CD4-positive, alpha-beta memory T cell (primary cell): ENCODE data around the gene LAPTM4A. TPM values are rescaled to one million over a fixed set of nuclear protein-coding genes. Genes with fewer than 3 reads are reported as not detected.

Source experiments
- CTCF ChIA-PET: fragments of 350-600 bp; sonication (Branson Sonifier 250); formaldehyde crosslinking; loops from one replicate; lab custom pipeline; 2021; ENCODE audit warnings: inconsistent platforms; ENCODE audit not compliant: partially characterized antibody; lab: Charles Lee
- POLR2A ChIA-PET: fragments of 350-600 bp; sonication (Branson Sonifier 250); formaldehyde crosslinking; loops from one replicate; lab custom pipeline; 2021; ENCODE audit not compliant: partially characterized antibody; lab: Charles Lee
- DNase-seq, 5 donors: peaks; one replicate each; pipeline versions ENCODE4 v3.0.0 to v3.0.0-alpha.2; 2020 to 2022; ENCODE audit warnings: mixed read lengths in 1 of 5
- H3K27ac ChIP-seq: one replicate; pipeline ENCODE4 v1.7.0; 2013; ENCODE audit warnings: low read depth, low read length
- H3K27me3 ChIP-seq: 2 replicates; pipeline ENCODE4 v1.7.0; 2013; ENCODE audit warnings: mild to moderate bottlenecking, low read length, moderate library complexity; ENCODE audit not compliant: insufficient read depth
- H3K36me3 ChIP-seq: 2 replicates; pipeline ENCODE4 v1.7.0; 2013; ENCODE audit warnings: mild to moderate bottlenecking, low read length, moderate library complexity; ENCODE audit not compliant: insufficient read depth
- H3K4me1 ChIP-seq: 2 replicates; pipeline ENCODE4 v1.7.0; 2013; ENCODE audit warnings: mild to moderate bottlenecking, low read length, moderate library complexity; ENCODE audit not compliant: insufficient read depth
- H3K4me3 ChIP-seq, 2 donors: one replicate each; pipeline ENCODE4 v1.7.0; 2013; ENCODE audit warnings: low read length in 2 of 2, mild to moderate bottlenecking in 1 of 2
- H3K9me3 ChIP-seq, 2 donors: one replicate each; pipeline ENCODE4 v1.7.0; 2013; ENCODE audit warnings: low read length in 2 of 2, control low read depth in 1 of 2; ENCODE audit not compliant: control insufficient read depth in 1 of 2
- H3K27ac Mint-ChIP-seq, 7 donors: one replicate each; pipeline ENCODE4 v1.8.0; 2020 to 2021; ENCODE audit warnings: mixed read lengths in 7 of 7, mild to moderate bottlenecking in 6 of 7, inconsistent platforms in 3 of 7, moderate library complexity in 3 of 7
- H3K27me3 Mint-ChIP-seq, 2 donors: one replicate each; pipeline ENCODE4 v1.8.0; 2020 to 2021; ENCODE audit warnings: mixed read lengths in 2 of 2
- H3K36me3 Mint-ChIP-seq, 2 donors: one replicate each; pipeline ENCODE4 v1.8.0; 2020 to 2021; ENCODE audit warnings: mixed read lengths in 2 of 2, inconsistent platforms in 1 of 2, mild to moderate bottlenecking in 1 of 2
- H3K4me1 Mint-ChIP-seq, 4 donors: one replicate each; pipeline ENCODE4 v1.8.0; 2020 to 2021; ENCODE audit warnings: mixed read lengths in 4 of 4, mild to moderate bottlenecking in 1 of 4
- H3K4me3 Mint-ChIP-seq, 8 donors: one replicate each; pipeline ENCODE4 v1.8.0; 2020 to 2021; ENCODE audit warnings: mixed read lengths in 8 of 8, mild to moderate bottlenecking in 7 of 8, moderate library complexity in 6 of 8, inconsistent platforms in 3 of 8
- H3K9me3 Mint-ChIP-seq, 8 donors: one replicate each; pipeline ENCODE4 v1.8.0; 2020 to 2021; ENCODE audit warnings: mixed read lengths in 8 of 8, mild to moderate bottlenecking in 5 of 8, inconsistent platforms in 3 of 8, moderate library complexity in 1 of 8
- intact Hi-C: fragments of 100-400 bp; cut with micrococcal nuclease; formaldehyde crosslinking; loops from one replicate; pipeline ENCODE4 v1.15.1; 2023
- polyA plus RNA-seq, 2 donors: library from polyadenylated mRNA; unstranded; fragments of 300-500 nt; fragmentation: Illumina TruSeq; gene quantifications; one replicate each; pipeline ENCODE4 v1.2.3, GENCODE V29; 2021
- total RNA-seq, 2 experiments: library from RNA; stranded (reverse); gene quantifications; one replicate each; pipeline ENCODE4 v1.2.3, GENCODE V29; 2021

The LAPTM4A gene
- total and polyA plus RNA-seq, 4 experiments from 2014 or later = 47.4 to 150 (median 75.9) TPM

DNA sequence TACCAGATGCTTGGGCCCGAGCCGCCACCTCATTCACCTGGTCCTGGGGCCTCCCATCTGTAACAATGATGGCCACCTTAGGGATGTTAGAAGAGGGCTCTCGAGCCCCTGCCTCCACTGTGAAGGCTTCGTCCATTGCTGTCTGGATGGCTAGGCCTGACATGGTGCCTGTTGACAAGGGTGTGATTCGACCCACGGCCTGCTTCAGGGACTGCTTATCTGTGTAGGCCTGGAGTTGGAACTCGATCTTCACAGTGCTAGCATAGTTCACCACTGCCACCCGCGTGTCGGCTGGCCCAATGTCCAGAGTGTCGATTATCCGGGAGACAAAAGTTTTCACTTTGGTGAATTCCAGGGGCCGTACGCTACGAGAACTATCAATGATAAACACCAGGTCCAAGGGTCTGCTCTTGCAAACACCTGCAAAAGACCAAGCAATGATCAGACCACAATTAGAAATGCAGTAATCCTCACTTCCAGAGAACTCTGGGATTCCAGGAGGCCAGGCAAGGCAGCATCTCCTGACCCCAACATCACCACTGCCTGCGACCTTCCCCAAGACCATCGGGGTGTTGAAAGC lies 45.4 kb downstream of the LAPTM4A start:
- ChIA-PET POLR2A (no interaction called here), CTCF (interaction anchor here (1.0 kb wide), 1 partner anchor 10 kb away, joined by 4 read pairs; no protein-coding TSS in a partner anchor)

DNA sequence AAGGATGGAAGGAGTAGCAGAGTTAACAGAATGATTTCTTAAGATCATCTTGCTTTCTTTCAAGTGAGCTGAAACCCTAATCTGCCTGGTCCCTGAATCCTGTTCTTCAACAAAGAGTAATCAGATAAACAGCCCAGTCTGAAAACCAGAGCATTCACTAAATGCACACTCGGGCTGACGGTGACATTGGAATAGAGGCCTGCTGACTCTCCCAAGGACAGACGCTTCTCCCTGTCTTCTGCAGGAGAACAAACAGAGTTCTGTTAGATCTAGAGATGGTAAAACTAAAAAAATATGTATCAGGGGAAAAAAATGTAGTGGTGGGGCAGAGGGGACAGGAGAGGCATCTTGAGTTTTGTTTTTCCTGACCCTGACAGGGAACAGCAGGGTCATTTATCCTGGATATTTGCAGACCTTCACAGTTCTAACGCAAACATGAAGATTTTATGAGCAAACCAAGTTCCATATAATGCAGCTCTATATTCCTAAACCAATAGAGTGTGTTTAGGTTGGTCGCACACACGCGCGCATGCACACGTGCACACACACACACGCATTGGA lies 46.3 kb downstream of the LAPTM4A start:
- Mint-ChIP-seq H3K9me3 (no peaks in the 10 kb centered on the region), H3K4me3 (no peak overlapping the region), H3K27me3 (peaks cover 15 to 21% of the 10 kb centered on the region in 2 donors), H3K4me1 (no peaks in the 10 kb centered on the region), H3K36me3 (no peaks in the 10 kb centered on the region), H3K27ac (no peak overlapping the region)
- H3K4me3 ChIP-seq = no peak overlapping the region
- no peaks in the 10 kb centered on the region for H3K27me3 ChIP-seq
- H3K36me3 ChIP-seq = no peaks in the 10 kb centered on the region
- H3K27ac ChIP-seq = no peak overlapping the region
- no peak for DNase-seq
- H3K9me3 ChIP-seq = no peaks in the 10 kb centered on the region
- ChIA-PET CTCF (interaction anchor here (0.6 to 1.0 kb wide), 2 partner anchors 11 to 36 kb away, joined by 3 to 4 read pairs; no protein-coding TSS in a partner anchor), POLR2A (no interaction called here)
- intact Hi-C loops = no loop called here
- no peaks in the 10 kb centered on the region for H3K4me1 ChIP-seq

More for the DNA sequence above, 45.4 kb downstream of the LAPTM4A start:
- DNase-seq = no peak
- Mint-ChIP-seq H3K27me3 (peaks cover 20 to 28% of the 10 kb centered on the region in 2 donors), H3K9me3 (no peaks in the 10 kb centered on the region), H3K4me3 (no peak overlapping the region), H3K36me3 (no peaks in the 10 kb centered on the region), H3K27ac (no peak overlapping the region), H3K4me1 (no peaks in the 10 kb centered on the region)
- no peaks in the 10 kb centered on the region for H3K9me3 ChIP-seq
- no peak overlapping the region for H3K27ac ChIP-seq
- intact Hi-C loops = no loop called here
- H3K27me3 ChIP-seq = no peaks in the 10 kb centered on the region
- no peak overlapping the region for H3K4me3 ChIP-seq
- H3K36me3 ChIP-seq = no peaks in the 10 kb centered on the region
- no peaks in the 10 kb centered on the region for H3K4me1 ChIP-seq

DNA sequence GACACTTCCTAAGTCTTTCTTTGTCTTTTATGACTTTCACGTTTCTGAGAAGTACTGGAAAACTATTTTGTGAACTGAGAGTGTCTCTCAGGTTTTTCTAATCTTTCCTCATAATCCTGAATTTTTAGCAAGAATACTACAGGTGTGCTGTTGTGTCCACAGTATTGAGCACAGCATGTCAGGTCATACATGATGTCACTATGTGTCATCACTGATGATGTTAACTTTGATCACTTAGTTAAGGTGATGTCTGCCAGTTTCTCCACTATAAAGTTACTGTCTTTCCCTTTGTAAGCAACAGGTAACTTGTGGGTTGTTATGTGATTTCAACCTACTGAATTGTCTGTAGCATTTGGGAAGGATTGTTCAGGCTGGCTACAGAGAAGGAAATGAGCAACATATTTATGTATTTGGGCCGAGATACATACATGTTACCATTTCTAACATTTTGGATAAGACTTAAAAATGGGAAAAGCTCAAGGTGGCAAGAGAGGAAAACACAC lies 50.0 kb downstream of the LAPTM4A start:
- Histone ChIP-seq H3K27me3 (no peaks in the 10 kb centered on the region), H3K4me3 (no peak overlapping the region), H3K9me3 (no peaks in the 10 kb centered on the region), H3K4me1 (no peaks in the 10 kb centered on the region), H3K36me3 (no peaks in the 10 kb centered on the region), H3K27ac (no peak overlapping the region)
- no peaks in the 10 kb centered on the region for H3K36me3 Mint-ChIP-seq
- H3K27me3 Mint-ChIP-seq = peaks cover 19 to 20% of the 10 kb centered on the region in 2 donors
- ChIA-PET POLR2A (interaction anchor here (1.1 kb wide), 1 partner anchor 34 kb away, joined by 3 read pairs; no protein-coding TSS in a partner anchor), CTCF (interaction anchor here (2.0 kb wide), 1 partner anchor 14 kb away, joined by 20 read pairs; no protein-coding TSS in a partner anchor)
- H3K27ac Mint-ChIP-seq = no peak overlapping the region
- no peak overlapping the region for H3K4me3 Mint-ChIP-seq
- intact Hi-C loops = no loop called here
- no peaks in the 10 kb centered on the region for H3K4me1 Mint-ChIP-seq
- H3K9me3 Mint-ChIP-seq = no peaks in the 10 kb centered on the region
- no peak for DNase-seq

DNA sequence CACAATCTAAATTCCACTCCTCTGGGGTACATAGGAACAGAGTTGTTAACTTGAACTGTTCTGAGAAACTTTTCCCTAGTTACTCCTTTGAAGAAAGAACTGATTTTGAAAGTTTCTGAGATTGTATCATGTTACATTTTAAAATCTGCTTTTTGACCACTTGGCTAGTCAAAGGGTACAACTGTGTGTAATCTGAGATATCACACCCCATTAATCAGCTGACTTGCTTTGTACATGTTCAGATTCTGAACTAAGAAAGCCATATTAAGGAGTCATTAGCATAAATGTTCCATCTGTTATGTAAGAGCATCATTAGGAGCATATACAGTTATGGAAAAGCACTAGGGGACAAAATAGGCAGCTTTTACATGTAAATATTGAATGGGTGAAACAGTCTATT lies 57.7 kb downstream of the LAPTM4A start:
- H3K4me1 Mint-ChIP-seq = peaks cover 7 to 23% (median 15%) of the 10 kb centered on the region in 4 donors
- Histone ChIP-seq H3K9me3 (no peaks in the 10 kb centered on the region), H3K4me1 (peaks cover 16% of the 10 kb centered on the region), H3K4me3 (no peak overlapping the region), H3K36me3 (no peaks in the 10 kb centered on the region), H3K27ac (no peak overlapping the region), H3K27me3 (no peaks in the 10 kb centered on the region)
- POLR2A ChIA-PET = no interaction called here
- intact Hi-C loops = no loop called here
- H3K27ac Mint-ChIP-seq = no peak overlapping the region
- H3K4me3 Mint-ChIP-seq = no peak overlapping the region
- H3K36me3 Mint-ChIP-seq = no peaks in the 10 kb centered on the region
- peaks cover 15 to 16% of the 10 kb centered on the region in 2 donors for H3K27me3 Mint-ChIP-seq
- CTCF ChIA-PET = no interaction called here
- H3K9me3 Mint-ChIP-seq = no peaks in the 10 kb centered on the region
- no peak for DNase-seq

DNA sequence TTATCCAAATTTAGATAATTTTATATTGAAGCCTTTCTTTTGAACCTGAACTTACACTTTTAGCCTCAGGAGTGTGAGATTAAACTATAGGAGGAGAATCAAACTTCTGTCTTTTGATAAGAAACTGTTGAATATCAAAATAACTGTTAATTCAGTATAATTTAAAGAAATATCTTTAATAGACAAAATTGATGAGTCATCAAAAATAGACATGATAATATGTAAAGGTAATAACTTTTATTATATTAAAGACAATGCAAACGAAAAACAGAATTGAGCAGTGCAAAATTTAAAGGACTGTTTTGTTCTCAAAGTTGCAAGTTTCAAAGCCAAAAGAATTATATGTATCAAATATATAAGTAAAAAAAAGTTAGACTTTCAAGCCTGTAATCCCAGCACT lies 59.5 kb downstream of the LAPTM4A start:
- peaks cover 11 to 13% of the 10 kb centered on the region in 2 donors for H3K27me3 Mint-ChIP-seq
- H3K4me1 Mint-ChIP-seq = peaks cover 11 to 28% (median 20%) of the 10 kb centered on the region in 4 donors
- H3K27ac Mint-ChIP-seq = no peak overlapping the region
- H3K4me3 Mint-ChIP-seq = no peak overlapping the region
- H3K4me3 ChIP-seq = no peak overlapping the region
- H3K9me3 ChIP-seq = no peaks in the 10 kb centered on the region
- no peaks in the 10 kb centered on the region for H3K9me3 Mint-ChIP-seq
- H3K27ac ChIP-seq = no peak overlapping the region
- no peaks in the 10 kb centered on the region for H3K36me3 Mint-ChIP-seq
- H3K36me3 ChIP-seq = no peaks in the 10 kb centered on the region
- DNase-seq = no peak
- POLR2A ChIA-PET = no interaction called here
- intact Hi-C loops = loop anchor here (2.0 kb wide), 2 partner anchors 89 to 643 kb away; no protein-coding TSS in a partner anchor
- peaks cover 16% of the 10 kb centered on the region for H3K4me1 ChIP-seq
- CTCF ChIA-PET = interaction anchor here (1.3 kb wide), 1 partner anchor 23 kb away, joined by 5 read pairs; no protein-coding TSS in a partner anchor
- no peaks in the 10 kb centered on the region for H3K27me3 ChIP-seq

DNA sequence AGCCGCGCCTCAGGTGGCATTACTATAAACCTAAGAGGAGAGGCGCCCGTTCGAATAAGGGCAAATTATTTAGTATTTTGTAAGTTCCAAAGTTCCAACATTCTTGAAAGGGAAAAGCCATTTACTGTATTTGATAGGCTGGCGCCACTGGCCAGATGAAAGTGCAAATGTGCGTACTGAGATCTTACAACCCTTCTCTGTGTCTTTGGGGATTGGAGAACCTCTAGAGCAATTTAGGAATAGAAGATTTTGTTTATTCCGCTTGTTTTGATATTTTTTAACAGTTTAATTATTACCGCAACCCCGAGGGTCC lies 61.1 kb downstream of the LAPTM4A start:
- no peak for DNase-seq
- Mint-ChIP-seq H3K4me1 (peaks cover 11 to 28% (median 21%) of the 10 kb centered on the region in 4 donors), H3K27ac (peak overlapping the region in 6 of 7 donors; percentile 77 to 95 (median 91)), H3K4me3 (peak overlapping the region; percentile 86 to 96 (median 90)), H3K9me3 (no peaks in the 10 kb centered on the region), H3K27me3 (peaks cover 9 to 11% of the 10 kb centered on the region in 2 donors), H3K36me3 (peaks cover 0 to 2% of the 10 kb centered on the region in 2 donors)
- Histone ChIP-seq H3K4me3 (peak overlapping the region; percentile 57 to 68), H3K4me1 (peaks cover 16% of the 10 kb centered on the region), H3K27ac (peak overlapping the region; percentile 57), H3K36me3 (no peaks in the 10 kb centered on the region), H3K27me3 (no peaks in the 10 kb centered on the region), H3K9me3 (no peaks in the 10 kb centered on the region)
- ChIA-PET CTCF (interaction anchor here (1.5 kb wide), 1 partner anchor 25 kb away, joined by 8 read pairs; no protein-coding TSS in a partner anchor), POLR2A (interaction anchor here (1.0 to 2.1 kb wide), 6 partner anchors 18 to 833 kb away, joined by 3 to 19 read pairs (median 5); partner anchors contain the start of genes LAPTM4A, LDAH and TTC32)
- intact Hi-C loops = loop anchor here (1.0 to 2.0 kb wide), 3 partner anchors 61 to 642 kb away; partner anchors contain the start of gene LAPTM4A
